ENCODE results near the gene PITHD1.

DNA sequence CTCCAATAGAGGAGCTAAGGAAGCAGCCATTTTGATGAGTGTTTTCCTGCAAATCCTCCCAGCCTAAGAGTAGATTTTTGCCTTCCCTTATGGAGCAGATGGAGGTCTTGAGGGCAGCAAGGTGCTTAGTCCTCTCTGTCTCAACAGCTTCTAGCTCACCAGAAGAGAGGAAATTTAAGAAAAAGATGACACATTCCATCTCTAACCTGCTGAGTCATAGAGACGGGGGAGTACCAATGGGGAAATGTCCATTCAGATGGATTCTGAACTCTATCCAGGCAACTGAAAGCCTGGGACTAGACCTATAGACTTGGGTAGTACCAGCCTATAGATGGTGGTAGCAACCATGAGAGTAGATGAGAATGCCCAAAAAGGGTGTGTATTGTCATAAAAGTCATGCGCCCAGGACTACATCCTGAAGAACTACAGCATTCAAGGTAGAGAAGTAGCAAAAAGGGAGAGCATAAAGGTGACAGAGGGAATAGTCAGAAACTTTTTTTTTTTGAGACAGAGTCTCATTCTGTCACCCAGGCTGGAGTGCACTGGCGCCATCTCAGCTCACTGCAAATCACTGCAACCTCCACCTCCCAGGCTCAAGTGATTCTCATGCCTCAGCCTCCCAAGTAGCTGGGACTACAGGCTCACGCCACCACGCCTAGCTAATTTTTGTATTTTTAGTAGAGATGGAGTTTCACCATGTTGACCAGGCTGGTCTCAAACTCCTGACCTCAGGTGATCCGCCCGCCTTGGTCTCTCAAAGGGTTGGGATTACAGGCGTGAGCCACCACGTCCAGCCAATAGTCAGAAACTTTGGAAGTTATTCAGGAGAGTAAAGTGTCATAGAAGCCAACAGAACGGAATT, 45.6 kb upstream of the PITHD1 start:
- TF ChIP-seq, protein P1, sequence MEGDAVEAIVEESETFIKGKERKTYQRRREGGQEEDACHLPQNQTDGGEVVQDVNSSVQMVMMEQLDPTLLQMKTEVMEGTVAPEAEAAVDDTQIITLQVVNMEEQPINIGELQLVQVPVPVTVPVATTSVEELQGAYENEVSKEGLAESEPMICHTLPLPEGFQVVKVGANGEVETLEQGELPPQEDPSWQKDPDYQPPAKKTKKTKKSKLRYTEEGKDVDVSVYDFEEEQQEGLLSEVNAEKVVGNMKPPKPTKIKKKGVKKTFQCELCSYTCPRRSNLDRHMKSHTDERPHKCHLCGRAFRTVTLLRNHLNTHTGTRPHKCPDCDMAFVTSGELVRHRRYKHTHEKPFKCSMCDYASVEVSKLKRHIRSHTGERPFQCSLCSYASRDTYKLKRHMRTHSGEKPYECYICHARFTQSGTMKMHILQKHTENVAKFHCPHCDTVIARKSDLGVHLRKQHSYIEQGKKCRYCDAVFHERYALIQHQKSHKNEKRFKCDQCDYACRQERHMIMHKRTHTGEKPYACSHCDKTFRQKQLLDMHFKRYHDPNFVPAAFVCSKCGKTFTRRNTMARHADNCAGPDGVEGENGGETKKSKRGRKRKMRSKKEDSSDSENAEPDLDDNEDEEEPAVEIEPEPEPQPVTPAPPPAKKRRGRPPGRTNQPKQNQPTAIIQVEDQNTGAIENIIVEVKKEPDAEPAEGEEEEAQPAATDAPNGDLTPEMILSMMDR (IDR thresholded peaks at IDR 0.05) = no peak
- TF ChIP-seq POLR2AphosphoS5 (IDR thresholded peaks at IDR 0.05) (no peak), POLR2A (IDR thresholded peaks at IDR 0.05; ENCODE audit: low read depth) (no peak), EP300 (IDR thresholded peaks at IDR 0.05) (no peak)

Measured in esophagus muscularis mucosa (tissue), 4 donors.